ENCODE results near the gene RAD9A.

RAD9A gene

GRCh38 chr11:67373648-67374570 lies 17.9 kb upstream of the RAD9A start:
- peaks cover 15% of the 10 kb centered on the region for H3K4me1 ChIP-seq (ENCODE audit: insufficient read depth, low read length, severe bottlenecking)
- H3K4me2 ChIP-seq (ENCODE audit: low read length) = peak overlapping the region; percentile 61
- no peak overlapping the region for H3K27ac ChIP-seq (ENCODE audit: low read depth, low read length, poor library complexity, severe bottlenecking)

GRCh38 chr11:67374571-67375281 lies 17.1 kb upstream of the RAD9A start:
- H4K20me1 ChIP-seq (ENCODE audit: insufficient read depth, low read length) = no peaks in the 10 kb centered on the region
- no peaks in the 10 kb centered on the region for H3F3A ChIP-seq (ENCODE audit: insufficient read depth, low read length)
- H3K4me2 ChIP-seq (ENCODE audit: low read length) = no peak overlapping the region
- H3K27me3 ChIP-seq (ENCODE audit: insufficient read depth, low read length) = peaks cover 16% of the 10 kb centered on the region; the same call in 1 of the 2 replicates
- no peaks in the 10 kb centered on the region for H3K79me2 ChIP-seq (ENCODE audit: insufficient read depth, low read length)
- H3K4me3 ChIP-seq (ENCODE audit: low read depth, low read length, poor library complexity, severe bottlenecking) = no peak overlapping the region
- H3K27ac ChIP-seq (ENCODE audit: low read depth, low read length, poor library complexity, severe bottlenecking) = no peak overlapping the region
- no peak overlapping the region for H2AFZ ChIP-seq (ENCODE audit: low read length)
- H3K9me3 ChIP-seq (ENCODE audit: low read length) = no peaks in the 10 kb centered on the region
- H3K9me2 ChIP-seq (ENCODE audit: low read depth, low read length) = no peaks in the 10 kb centered on the region
- H3K4me1 ChIP-seq (ENCODE audit: insufficient read depth, low read length, severe bottlenecking) = peaks cover 15% of the 10 kb centered on the region
- no peak for TF ChIP-seq EZH2 (IDR thresholded peaks at IDR 0.05; ENCODE audit: borderline replicate concordance, low read length)
- TF ChIP-seq CTCF (IDR thresholded peaks at IDR 0.05; ENCODE audit: low read length) = no peak
- H3K9ac ChIP-seq (ENCODE audit: low read length) = no peak overlapping the region
- no peaks in the 10 kb centered on the region for H3K36me3 ChIP-seq (ENCODE audit: insufficient read depth, low read length)

More at GRCh38 chr11:67373648-67374570, 17.9 kb upstream of the RAD9A start:
- Histone ChIP-seq H3K79me2 (ENCODE audit: insufficient read depth, low read length) (no peaks in the 10 kb centered on the region), H4K20me1 (ENCODE audit: insufficient read depth, low read length) (no peaks in the 10 kb centered on the region), H3K27me3 (ENCODE audit: insufficient read depth, low read length) (peaks cover 16% of the 10 kb centered on the region; the same call in 1 of the 2 replicates), H2AFZ (ENCODE audit: low read length) (no peak overlapping the region), H3F3A (ENCODE audit: insufficient read depth, low read length) (no peaks in the 10 kb centered on the region), H3K9ac (ENCODE audit: low read length) (peak overlapping the region; percentile 4; the same call in 1 of the 2 replicates), H3K4me3 (ENCODE audit: low read depth, low read length, poor library complexity, severe bottlenecking) (peak overlapping the region; percentile 50), H3K9me2 (ENCODE audit: low read depth, low read length) (no peaks in the 10 kb centered on the region), H3K36me3 (ENCODE audit: insufficient read depth, low read length) (no peaks in the 10 kb centered on the region), H3K9me3 (ENCODE audit: low read length) (no peaks in the 10 kb centered on the region)
- TF ChIP-seq EZH2 (IDR thresholded peaks at IDR 0.05; ENCODE audit: borderline replicate concordance, low read length) (no peak), CTCF (IDR thresholded peaks at IDR 0.05; ENCODE audit: low read length) (peak; percentile 53; the same call in 1 of the 2 replicates)

GRCh38 chr11:67375320-67376055 lies 16.3 kb upstream of the RAD9A start:
- Histone ChIP-seq H3F3A (ENCODE audit: insufficient read depth, low read length) (no peaks in the 10 kb centered on the region), H3K27me3 (ENCODE audit: insufficient read depth, low read length) (peaks cover 16% of the 10 kb centered on the region; the same call in 1 of the 2 replicates), H4K20me1 (ENCODE audit: insufficient read depth, low read length) (no peaks in the 10 kb centered on the region), H3K27ac (ENCODE audit: low read depth, low read length, poor library complexity, severe bottlenecking) (no peak overlapping the region), H3K4me1 (ENCODE audit: insufficient read depth, low read length, severe bottlenecking) (peaks cover 15% of the 10 kb centered on the region), H2AFZ (ENCODE audit: low read length) (no peak overlapping the region), H3K4me3 (ENCODE audit: low read depth, low read length, poor library complexity, severe bottlenecking) (no peak overlapping the region), H3K79me2 (ENCODE audit: insufficient read depth, low read length) (no peaks in the 10 kb centered on the region), H3K36me3 (ENCODE audit: insufficient read depth, low read length) (no peaks in the 10 kb centered on the region), H3K9me2 (ENCODE audit: low read depth, low read length) (no peaks in the 10 kb centered on the region), H3K4me2 (ENCODE audit: low read length) (no peak overlapping the region), H3K9me3 (ENCODE audit: low read length) (no peaks in the 10 kb centered on the region), H3K9ac (ENCODE audit: low read length) (no peak overlapping the region)
- TF ChIP-seq EZH2 (IDR thresholded peaks at IDR 0.05; ENCODE audit: borderline replicate concordance, low read length) = no peak
- TF ChIP-seq CTCF (IDR thresholded peaks at IDR 0.05; ENCODE audit: low read length) = no peak

Data from OCI-LY1 (cell line).